CD4-positive, alpha-beta T cell treated with Interleukin-1 beta for 1 hour (primary cell): ENCODE results near the gene DSCAML1.

Source experiments
- DNase-seq, 2 donors: peaks; one replicate each; pipeline ENCODE4 v3.0.0-alpha.2; 2020 to 2022

DSCAML1 gene

DNA sequence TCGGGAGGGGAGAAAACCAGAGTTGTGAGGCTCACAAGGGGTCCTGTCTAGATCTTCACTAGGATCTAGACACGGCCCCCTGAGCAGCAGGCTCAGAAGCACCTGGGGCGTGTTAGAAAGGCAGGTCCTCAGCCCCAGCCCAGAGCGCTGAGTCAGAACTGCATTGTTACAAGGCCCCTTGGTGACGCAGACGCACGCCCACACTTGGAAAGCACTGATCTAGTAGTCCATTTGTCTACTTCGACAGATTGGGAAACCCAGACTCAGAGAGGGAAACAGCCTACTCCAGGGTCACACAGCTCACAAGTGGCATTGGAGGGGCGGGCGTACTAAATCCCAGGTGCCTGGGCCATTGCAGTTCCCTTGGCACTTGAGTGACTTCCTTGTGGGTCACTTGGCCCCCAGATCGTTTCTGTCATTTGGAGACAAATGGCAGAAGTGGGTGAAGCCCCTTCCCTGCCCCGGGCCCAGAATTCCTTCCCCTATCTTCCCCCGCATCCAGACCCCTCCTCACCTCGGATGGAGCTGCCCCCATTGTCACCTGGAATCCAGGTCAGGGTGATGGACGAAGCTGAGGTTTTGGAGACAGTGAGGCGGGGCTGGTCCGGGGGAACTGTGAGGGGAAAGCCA, 358.5 kb downstream of the DSCAML1 start:
- no peak for DNase-seq

DNA sequence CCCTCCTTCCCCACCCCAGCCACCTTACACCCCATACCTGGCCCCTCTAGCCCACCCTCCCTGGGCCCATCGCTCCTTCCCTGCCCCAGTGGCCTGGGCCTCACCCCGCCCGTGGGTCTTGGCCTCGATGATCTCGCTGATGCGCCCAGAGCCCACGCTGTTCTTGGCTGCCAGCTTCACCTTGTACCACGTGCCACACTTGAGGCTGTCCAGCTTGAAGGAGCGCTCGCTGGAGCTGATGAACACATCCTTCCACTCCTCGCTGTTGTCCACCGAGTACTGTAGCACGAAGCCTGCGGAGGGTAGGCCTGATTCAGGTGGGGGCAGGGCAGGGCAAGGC, 359.3 kb downstream of the DSCAML1 start:
- DNase-seq: no peak

DNA sequence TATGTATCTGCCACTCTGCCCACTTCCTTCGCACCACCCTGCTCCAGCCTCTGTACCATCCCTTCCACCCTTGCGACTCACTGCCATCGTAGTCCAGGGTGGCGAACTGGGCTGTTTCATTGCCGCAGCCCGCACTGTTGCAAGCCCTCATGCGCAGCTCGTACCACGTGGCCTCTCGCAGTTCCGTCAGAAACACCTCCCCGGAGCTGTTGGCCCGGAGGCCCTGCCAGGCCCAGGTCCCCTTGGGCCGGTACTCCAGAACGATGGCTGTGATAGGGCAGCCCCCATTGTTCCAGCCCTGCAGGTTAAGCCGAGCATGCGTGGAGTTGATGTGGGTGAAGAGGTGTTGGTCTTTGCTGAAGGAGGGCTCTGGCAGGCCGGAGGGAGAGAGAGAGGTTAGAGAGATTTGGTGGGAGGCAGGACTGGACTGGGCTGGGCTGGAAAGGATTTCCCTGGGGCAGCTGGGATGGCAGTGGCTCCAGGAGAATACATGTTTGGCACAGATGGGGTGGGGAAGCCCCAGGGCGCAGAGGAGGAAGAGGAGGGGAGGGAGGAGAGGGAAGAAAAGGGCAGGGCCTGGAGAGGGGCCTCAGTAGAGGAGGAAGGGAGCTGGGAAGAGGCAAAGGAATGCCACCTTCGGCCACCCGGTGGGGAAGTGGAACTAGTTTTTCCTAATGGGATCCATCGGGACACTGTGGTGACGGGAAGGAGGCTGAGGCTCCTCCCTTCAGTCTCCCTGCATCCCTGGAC, 359.8 kb downstream of the DSCAML1 start:
- DNase-seq: no peak

DNA sequence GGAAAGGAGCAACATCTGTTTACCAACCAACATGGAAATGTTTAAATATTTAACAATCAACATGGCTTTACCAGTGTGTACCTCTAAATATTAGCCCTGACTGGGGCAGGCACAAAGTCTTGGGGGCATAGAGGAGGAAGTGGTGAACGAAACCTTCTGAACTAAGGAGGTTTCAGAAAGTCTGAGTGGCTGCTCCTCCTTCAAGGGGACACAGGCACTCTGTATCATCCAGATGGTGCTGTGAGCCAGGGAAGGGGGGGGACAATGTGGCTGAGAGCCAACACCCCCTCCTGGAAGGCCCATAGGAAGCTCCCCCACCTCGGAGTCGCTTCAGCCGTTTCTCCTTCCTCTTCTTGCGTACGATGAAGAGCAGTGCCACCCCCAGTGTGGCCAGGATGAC, 361.7 kb downstream of the DSCAML1 start:
- no peak for DNase-seq

DNA sequence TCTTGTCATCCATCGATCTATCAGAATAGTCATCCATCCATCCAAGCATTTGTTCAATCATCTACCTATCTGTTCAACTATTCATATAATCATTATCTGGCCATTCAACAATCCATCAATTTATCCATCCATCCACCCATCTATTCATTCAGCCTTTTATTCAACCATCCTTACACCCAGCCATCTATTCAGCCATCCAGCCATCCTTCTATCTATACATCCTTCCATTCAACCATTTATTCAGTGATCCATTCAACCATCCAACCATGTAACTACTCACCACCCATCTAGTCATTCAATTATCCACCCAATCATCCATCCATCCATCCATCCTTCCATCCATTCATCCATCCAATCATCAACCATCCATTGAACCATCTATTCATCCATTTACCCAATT, 362.5 kb downstream of the DSCAML1 start:
- DNase-seq: no peak

DNA sequence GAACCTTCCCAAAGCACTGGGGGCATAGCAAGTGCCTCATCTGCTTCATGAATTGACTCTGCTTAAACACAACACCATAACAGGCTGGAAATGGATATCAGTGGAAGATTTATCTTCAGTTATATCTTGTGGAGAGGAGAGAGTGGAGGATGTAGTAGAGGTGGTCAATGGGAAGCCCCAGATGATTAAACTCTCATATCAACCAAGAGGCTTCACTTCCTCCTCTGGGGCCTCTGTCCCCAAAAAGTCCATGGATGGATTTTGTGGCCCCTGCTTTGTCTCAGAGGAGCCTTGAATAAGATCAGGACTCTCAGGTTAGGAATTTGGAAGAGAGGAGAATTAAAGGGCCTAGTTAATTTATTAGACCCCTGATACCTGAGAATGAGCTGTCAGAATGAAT, 363.3 kb downstream of the DSCAML1 start:
- no peak for DNase-seq

DNA sequence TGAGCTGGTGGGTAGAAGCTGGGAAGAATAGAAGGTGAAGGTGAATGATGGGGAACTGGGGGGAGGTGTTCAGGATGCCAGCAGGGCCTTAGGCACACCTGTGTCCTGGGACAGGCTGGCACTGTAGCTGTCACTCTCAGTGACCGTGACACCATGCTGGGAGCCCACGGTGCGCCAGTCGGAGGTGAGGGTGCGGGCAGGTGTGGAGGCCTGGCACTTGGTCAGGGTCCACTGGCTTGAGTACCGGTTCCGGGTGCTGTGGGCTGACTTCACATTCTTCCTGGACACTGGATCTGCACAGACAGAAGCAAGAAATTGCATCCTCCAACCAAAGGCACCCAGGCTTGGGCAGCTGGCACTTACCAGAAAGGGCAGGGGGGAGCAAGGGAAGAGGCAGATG, 365.6 kb downstream of the DSCAML1 start:
- DNase-seq: no peak

DNA sequence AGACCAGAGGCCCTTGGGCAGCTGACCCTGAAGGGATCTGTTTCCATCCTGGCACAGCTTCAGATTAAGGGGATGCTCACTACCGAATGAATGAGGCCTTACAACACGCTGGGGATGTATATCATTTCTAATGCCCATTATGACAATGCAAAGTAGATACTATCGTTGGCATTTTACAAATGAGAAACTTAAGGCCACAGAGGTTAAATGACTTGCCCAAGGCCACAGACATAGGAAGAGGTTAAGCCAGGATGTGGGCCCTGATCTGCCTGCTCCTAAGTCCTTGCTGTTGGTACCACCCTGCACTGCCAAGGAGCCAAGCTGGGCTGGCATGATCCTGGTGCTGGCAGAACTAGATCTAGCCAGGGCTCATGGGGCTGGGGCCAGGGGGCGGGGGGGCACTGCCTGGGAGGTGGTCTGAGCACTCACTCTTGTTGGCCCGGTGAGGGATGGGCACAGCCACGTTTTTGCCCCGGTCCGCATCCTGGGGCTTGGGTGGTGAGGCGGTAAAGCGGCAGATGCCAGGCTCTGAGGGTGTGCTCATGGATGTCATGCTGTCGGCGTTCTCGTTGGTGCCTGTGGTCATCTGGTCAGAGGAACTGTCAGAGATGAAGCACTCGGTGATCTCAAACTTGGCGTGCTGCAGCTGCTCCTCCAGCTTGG, 366.6 kb downstream of the DSCAML1 start:
- no peak for DNase-seq

DNA sequence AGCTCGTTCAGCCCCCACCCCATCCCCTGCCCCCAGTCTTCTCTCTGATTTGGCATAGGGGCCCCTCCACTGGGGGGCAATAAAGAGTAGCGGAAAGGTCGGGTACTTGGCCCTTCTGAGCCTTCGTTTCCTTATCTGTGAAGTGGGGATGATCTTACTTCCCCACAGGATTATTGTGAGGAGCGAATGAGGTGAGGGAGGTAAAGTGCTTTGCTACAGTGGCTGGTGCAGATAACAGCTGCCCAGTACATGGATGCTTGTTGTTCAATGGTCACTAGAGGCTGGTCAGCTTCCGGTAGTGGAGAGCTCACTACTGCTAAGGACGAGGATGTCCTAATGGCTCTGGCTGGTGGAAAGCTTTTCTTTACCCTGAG, 368.2 kb downstream of the DSCAML1 start:
- no peak for DNase-seq

DNA sequence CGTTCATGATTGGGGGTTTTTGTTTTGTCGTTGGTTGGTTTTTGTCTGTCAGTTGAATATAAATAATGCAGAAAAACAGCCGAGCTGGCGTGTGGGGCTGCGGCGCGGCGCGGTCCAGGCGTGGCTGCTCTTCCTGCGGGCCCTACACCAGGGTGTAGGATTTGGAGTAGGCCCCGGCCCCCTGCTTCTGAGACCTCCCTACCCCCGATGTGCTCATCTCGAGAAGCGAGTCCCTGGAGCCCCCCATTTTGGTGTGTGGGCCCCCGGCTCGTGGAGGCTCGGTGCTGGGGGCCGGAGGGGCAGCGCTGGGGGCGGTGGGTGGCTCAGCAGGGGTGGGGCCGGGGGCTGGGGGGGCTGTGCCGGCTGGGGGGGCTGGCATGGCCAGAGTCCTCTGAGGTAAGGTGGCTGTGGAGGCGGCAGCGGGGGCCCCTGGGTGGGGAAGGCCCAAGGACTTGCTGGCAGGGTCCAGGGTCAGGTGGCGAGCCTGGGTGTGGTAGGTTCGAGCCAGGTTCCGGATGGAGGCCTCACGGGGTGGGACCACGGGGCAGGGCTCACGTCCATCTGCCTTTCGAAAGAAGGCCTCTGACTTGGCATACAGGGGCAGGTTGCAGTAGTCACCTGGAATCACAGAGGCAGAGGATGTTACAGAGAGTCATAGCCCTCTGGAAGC, 368.7 kb downstream of the DSCAML1 start:
- no peak for DNase-seq

DNA sequence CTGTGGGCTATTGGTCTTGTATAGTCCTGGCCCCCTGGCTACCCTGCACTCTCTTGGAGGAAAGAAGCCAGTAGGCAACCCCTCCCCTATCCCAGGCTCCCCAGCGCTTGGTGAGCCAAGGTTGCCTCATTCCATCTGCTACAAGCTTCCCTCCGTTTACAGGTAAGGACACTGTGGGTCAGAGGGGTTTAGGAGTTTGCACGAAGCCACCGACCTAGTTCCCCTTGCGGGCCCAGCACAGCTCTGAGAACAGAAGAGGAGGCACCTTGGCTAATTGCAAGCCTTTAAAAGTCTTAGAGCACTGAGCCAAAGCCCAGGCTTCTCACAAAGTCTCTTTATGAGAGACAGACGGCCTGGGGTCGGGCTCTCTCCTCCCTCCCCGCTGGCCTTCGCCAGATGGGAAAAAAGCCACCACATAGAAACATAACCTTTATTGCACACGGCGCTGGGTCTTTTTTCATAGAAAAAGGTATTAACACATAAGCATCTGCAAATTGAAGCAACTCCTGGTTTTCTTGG, 369.6 kb downstream of the DSCAML1 start:
- no peak for DNase-seq

DNA sequence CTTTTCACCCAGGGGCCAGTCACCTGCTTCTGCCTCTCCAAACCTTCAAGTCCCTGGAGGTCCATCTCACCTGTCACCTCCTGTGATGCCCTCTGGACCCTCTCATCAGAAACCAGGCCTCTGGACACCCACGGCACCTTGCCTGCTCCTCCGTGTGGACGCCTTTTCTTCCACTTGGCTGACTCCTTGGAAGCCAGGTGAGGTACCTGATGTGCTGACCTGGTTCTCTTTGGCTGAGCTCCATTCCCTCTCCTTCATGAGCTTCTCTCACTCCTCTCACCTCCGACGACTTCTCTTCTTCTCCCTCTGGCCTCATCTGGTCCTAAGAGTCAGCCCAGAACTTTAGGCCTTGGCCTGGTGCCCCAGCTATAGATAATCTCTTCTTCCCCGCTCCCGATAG, 370.1 kb downstream of the DSCAML1 start:
- DNase-seq: no peak

DNA sequence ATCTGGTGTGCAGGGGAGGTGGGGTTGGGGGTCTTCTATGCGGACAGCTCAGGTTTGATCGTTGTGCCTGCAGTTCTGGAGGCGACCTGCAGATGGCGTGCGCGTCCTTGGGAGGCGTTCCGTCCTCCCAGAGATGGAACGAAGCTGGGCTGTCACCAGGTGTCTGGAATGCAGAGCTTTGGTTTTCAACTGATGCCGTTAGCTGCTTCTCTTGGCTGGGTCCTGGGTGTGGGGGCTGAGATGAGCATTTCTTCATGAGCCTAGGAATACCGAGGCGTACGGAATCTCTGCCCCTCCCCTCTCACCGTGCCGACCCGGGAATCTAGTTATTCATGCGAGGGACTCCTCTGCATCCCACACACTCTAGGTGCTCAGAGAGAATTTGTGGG, 370.7 kb downstream of the DSCAML1 start:
- DNase-seq: peak; percentile 40 to 63

DNA sequence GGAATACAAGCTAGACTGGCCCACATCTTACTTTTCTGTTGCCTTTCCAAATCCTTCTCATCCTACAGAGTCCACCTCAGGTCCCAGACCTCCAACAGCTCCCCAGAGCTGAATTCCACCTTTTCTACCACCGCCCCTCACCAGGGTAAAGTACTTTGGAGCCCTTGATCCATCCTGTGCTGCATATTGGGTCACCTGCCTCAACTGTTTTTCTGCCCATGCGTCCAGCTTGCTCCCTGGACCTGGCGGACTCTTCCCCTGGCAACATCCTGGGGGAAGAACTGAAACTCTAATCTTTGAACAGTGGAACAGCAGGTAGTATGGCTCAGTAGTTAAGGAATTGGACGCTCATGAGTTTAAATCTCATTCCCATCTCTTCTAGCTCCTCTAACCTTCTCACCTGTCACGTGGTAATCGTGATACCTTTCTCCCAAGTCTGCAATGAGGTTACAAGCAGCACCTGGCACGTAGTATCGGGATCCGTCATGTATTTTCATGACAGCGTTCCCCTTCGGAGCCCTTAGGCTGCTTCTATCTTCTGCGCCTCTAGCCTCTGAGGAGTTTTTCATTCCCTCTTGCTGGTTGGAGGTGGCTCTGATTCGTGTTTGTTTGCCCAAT, 371.2 kb downstream of the DSCAML1 start:
- no peak for DNase-seq

DNA sequence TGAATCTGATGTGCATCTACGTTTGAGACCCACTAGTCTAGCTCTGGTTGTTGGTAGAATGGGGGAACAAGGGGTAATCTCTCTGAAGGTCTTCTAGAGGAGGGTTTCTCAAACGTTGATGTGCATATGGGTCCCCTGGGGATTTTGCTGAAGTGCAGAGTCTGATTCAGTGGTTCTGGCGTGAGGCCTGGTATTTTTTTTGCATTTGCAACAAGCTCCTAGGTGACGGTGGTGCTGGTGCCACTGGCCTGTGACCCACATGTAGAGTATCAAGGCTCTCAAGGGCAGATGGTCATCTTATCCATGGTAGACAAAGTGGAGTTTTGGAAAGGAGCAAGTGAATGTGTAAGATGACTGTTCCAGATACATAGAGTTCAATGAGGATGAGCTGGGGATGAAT, 372.2 kb downstream of the DSCAML1 start:
- no peak for DNase-seq

DNA sequence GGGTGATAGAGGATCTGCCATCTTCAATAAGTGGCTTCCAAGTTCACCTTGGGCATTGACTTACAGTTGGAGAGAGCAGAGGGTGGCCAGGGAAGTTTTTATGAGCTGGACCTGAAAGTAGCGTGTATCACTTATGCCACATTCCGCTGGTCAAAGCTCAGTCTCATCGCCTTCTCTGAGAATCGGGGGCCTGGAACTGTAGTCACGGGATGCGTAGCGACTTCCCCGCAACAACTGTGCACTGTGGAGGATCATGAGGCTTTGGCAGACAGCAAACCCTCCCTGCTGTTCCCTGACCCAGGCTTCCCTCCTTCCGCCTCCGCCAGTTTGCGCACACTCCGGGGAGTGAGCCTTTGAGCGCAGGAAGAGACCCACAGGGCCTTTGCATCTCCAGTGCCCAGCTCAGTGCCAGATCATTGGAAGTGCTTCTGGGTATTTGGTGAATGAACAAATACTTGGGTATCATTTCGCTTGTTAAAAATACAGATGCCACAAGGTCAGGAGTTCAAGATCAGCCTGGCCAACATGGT, 373.9 kb downstream of the DSCAML1 start:
- DNase-seq: no peak

DNA sequence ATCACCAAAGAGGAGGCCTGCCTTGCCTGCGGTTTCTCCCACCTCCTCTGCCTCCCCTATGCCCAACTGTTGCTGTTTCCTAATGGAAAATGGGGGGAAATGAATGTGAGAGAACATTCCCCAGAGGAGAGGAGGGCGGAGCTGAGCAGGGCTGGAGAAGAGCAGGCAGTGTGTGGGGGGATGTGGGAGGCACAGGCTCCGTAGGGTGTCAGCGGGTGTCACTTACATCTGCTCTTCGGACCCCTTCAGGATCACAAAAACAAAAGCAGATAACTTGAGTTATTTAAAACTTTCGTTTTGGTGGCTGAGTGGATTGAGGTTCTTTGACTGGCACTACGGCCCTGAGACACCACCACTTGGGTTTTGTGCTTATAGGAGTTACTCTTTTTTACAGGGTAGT, 375.5 kb downstream of the DSCAML1 start:
- no peak for DNase-seq

DNA sequence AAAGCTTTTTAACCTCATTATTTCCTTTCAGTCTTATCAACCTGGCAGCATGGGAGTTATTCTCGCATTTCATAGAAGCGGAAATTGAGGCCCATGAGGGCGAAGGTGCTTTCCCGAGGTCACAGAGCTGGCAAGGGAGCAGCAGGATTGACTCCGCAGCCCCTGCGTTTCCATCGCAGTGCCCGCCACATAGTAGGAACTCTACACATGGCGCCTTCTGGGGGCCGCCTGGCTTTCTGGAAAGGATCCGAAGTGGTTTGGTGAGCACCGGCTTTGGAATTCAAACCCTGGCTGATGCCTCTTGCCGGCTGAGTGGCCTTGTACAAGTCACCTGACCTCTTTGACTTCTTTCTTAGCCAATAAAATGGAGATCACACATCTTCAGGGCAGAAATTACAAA, 376.0 kb downstream of the DSCAML1 start:
- DNase-seq: no peak

DNA sequence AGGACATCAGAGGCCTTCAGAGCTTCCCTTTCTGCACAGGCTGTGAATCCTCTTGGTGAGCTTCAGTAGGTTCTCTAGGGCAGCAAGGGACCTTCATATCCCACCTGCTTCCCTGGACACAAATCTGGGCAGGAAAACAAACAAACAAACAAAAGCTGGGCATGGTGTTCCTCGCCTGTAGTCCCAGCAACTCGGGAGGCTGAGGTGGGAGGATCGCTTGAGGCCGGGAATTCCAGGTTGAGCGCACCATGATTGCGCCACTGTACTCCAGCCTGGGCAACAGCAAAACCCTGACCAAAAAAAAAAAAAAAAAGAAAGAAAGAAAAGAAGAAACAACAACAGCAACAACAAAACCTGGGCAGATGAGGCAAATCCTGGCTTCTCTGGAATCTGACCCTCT, 376.4 kb downstream of the DSCAML1 start:
- no peak for DNase-seq

DNA sequence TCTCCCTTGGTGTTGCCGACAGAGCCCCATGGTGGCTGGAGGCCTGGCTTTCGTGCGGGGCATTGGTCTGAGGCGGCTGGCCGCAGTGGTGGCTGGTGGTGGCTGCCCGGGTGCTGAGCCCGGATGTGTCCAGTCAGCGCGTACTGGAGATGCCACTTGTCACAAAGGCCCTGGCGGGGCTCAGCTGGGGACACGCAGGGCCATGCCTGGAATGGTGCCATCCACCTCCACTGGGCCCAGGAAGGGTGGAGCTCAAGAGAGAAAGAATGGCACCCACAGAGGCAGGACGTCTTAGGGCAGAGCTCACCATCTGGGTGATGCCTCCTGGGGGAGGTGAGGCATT, 376.9 kb downstream of the DSCAML1 start:
- no peak for DNase-seq

DNA sequence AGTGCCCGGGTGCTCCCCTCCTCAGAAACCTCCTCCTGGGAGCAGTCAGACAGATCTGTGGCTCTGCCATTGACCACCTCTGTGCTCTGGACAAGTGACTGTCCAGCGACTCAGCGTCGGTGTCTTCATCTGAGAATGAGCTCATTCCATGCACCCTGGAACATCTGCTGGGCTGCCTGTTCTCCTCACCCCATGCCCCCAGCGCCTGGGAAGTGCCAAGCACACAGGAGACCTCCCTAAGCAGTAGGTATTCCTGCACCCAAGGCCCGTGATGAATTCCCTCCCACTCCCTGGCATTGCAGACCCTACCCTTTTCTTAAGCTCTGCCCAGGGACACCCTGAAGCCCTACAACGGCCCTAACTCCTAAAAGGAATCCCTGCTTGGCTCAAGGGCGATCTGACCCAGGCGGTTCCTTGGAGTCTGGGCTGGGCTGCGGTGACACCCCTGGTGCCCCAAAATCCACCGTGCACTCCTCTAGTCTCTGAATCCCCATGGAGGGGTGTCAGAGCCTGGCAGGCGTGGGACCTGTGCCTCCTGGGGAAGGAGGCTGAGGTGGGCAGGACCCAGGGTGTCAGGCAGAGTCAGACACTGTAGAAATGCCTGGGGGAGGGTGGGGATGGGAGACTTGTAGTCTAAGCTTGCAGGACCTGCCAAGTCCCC, 377.4 kb downstream of the DSCAML1 start:
- no peak for DNase-seq

DNA sequence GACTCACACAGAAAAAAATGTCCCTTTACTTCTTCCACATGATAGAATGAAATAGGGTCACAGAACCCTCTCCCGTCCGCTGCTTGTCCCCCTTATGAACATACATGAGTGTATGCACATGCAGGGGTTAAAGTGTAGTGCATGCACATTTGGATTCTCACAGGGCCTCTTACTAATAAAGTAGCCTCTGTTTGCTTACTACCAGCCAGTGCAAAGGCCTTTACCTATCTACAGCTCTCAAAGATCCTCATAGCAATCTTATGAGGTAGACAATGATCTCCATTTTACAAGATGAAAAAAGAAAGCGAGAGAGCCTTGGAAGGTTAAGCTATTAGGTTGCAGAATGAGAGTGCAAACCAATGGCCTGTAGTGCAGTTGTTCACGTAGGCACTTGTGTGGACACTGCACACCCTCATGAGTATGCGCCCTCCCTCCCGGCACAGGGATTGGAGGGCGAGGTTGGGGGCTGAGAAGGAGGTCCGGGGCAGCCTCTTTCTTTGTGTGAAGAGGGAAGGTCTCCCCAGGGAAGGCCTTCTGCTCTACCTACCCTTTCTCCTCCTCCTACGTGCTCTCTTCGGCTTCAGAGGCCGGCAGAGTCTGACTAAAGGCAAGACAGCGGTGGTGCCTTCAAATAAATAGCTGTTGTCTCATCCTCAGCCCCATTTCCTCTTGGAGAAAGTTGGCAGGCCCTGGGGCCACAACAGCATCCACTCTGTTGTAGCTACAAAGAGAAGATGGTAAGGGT, 378.1 kb downstream of the DSCAML1 start:
- DNase-seq: no peak
